ENCODE measurements around the gene KIF2A.

KIF2A gene

GRCh38 chr5:62266573-62266972 is 39.4 kb upstream of the KIF2A start:
- TF ChIP-seq, protein P1, sequence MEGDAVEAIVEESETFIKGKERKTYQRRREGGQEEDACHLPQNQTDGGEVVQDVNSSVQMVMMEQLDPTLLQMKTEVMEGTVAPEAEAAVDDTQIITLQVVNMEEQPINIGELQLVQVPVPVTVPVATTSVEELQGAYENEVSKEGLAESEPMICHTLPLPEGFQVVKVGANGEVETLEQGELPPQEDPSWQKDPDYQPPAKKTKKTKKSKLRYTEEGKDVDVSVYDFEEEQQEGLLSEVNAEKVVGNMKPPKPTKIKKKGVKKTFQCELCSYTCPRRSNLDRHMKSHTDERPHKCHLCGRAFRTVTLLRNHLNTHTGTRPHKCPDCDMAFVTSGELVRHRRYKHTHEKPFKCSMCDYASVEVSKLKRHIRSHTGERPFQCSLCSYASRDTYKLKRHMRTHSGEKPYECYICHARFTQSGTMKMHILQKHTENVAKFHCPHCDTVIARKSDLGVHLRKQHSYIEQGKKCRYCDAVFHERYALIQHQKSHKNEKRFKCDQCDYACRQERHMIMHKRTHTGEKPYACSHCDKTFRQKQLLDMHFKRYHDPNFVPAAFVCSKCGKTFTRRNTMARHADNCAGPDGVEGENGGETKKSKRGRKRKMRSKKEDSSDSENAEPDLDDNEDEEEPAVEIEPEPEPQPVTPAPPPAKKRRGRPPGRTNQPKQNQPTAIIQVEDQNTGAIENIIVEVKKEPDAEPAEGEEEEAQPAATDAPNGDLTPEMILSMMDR (IDR thresholded peaks at IDR 0.05) = no peak

DNA sequence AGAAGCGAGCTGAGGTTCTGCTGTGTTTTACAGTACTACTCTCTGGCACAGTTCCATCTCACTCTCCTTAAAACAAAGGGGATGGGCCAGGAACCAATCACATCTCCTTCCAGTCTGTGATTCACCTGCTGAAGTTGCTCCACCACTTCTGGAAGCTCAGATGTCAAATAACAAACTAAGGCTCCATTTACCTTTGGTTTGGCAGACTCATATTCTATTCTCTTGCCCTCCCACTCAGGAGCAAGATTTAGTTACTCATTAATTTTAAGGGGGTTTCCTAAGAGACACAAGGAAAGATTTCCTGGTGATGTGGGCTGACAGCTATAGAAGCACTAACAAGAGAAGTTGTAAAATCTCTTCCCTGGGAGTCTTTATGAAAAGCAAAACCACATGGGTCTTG is 37.8 kb upstream of the KIF2A start:
- TF ChIP-seq, protein P1 (IDR thresholded peaks at IDR 0.05) = no peak

DNA sequence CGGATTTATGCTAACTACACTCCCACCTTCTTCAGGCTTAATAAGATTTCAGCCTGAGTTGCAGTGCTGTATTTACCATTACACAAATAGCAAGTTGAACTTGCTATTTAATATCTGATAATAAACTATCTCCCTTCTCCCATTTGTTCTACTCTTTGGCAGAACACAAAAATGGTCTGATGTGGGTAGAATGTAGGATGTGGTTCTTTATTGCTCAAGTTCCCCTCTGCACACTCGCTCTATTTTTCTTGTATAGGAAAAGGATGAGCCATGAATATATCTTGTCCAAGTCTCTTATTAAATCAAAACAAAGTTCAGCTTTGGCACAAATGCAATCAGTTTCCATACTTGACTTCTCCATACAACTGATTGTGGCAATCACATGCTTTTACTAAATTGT is 37.2 kb upstream of the KIF2A start:
- TF ChIP-seq, protein P1 (IDR thresholded peaks at IDR 0.05) = no peak

DNA sequence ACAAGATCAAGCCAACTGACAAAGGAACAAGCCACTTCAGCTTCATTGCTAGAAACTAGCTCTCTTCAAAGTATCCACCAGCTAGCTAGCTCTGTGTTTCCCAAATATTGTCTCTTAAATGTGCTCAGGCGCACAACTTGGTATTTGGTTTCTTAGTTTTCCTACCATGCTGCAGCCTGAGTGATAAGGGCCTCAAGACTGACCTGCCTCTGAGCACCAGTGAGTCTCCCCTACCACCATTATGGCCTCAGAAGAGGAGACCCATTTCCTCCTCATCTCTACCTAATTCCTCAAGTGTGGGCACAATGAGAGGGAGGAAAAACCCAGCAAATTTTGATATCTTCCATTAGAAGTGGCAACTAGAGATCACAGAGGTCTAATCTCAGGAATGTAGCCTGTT is 34.6 kb upstream of the KIF2A start:
- TF ChIP-seq, protein P1 (IDR thresholded peaks at IDR 0.05) = no peak

GRCh38 chr5:62271870-62272269 is 34.1 kb upstream of the KIF2A start:
- TF ChIP-seq, protein P1 (IDR thresholded peaks at IDR 0.05) = no peak

DNA sequence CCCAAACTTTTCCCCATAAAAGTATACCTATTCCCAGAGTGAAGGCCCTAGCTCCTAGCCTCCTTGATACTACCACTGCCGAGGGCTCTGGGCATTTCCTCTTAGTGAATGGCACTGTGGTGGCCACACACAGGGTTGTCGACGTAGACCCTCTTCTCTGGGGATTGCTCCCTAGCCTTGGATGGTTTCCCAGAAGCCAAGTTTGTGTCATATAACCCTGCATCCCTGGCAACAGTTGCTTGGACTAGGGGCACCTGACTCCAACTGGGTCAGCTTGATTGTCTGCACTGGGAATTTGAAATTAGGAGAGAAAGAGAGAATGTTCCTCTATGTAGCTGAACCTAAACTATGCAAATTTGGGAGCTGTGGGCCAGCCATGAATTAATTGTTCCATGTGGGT is 32.3 kb upstream of the KIF2A start:
- TF ChIP-seq, protein P1 (IDR thresholded peaks at IDR 0.05) = no peak

DNA sequence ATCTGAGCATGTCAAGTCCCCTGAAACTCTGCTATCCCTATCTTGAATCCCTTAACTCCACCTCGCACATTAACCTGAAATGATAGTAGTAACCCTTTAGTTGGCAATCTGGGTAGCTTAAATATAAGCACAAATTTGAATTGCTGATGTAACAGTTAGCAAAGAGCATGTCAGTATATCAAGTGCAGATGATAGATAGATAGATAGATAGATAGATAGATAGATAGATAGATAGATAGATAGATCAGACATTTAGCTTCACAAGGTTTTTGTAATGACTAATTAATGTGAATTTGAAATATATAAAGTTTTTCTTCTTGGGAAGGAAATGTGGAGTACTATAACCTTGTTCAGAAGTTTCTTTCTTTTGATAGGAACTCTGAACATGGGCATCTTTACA is 30.4 kb upstream of the KIF2A start:
- TF ChIP-seq, protein P1 (IDR thresholded peaks at IDR 0.05) = no peak

DNA sequence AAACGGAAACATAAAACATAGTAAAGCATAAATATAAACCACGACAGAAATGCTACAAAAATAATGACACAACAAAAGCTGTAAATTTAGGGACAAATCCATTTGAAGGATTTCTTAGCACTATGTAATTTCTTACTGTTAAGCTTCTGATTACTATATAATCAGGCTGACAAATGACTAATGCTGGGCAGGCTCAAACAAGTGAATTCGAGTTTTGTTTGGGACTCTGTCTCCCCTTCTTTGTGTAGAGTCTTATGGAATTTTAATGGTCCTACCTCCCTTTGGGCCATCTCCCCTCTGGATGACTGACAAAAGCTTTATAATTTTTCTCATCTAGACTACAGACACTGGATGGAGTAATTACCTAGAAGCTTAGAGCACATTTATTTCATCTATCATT is 24.6 kb upstream of the KIF2A start:
- TF ChIP-seq, protein P1 (IDR thresholded peaks at IDR 0.05) = no peak
